ENCODE data around the gene PRB3. TPM values are rescaled to one million over a fixed set of nuclear protein-coding genes. Genes with fewer than 3 reads are reported as not detected.

PRB3 gene
- not detected in 2 replicates for total RNA-seq

GRCh38 chr12:11269607-11270006 lies at the start of gene PRB3:
Gene PRB3, minus strand, starts transcription at chr12:11269707. Its CDS starts 38 bp downstream, at chr12:11269669.
- Histone ChIP-seq H3K4me3 (ENCODE audit: low read depth, low read length) (no peak within 1 kb of the TSS), H3K36me3 (ENCODE audit: control insufficient read depth, insufficient read depth, low read length) (no peaks in the 10 kb centered on the region), H3K27me3 (ENCODE audit: control insufficient read depth, insufficient read depth, low read length) (no peaks in the 10 kb centered on the region)
- TF ChIP-seq, protein P1, sequence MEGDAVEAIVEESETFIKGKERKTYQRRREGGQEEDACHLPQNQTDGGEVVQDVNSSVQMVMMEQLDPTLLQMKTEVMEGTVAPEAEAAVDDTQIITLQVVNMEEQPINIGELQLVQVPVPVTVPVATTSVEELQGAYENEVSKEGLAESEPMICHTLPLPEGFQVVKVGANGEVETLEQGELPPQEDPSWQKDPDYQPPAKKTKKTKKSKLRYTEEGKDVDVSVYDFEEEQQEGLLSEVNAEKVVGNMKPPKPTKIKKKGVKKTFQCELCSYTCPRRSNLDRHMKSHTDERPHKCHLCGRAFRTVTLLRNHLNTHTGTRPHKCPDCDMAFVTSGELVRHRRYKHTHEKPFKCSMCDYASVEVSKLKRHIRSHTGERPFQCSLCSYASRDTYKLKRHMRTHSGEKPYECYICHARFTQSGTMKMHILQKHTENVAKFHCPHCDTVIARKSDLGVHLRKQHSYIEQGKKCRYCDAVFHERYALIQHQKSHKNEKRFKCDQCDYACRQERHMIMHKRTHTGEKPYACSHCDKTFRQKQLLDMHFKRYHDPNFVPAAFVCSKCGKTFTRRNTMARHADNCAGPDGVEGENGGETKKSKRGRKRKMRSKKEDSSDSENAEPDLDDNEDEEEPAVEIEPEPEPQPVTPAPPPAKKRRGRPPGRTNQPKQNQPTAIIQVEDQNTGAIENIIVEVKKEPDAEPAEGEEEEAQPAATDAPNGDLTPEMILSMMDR (IDR thresholded peaks at IDR 0.05; ENCODE audit: insufficient read depth, low read length, severe bottlenecking): no peak
- FAIRE-seq (no peak), DNase-seq (ENCODE audit: low read depth) (no peak)

DNA sequence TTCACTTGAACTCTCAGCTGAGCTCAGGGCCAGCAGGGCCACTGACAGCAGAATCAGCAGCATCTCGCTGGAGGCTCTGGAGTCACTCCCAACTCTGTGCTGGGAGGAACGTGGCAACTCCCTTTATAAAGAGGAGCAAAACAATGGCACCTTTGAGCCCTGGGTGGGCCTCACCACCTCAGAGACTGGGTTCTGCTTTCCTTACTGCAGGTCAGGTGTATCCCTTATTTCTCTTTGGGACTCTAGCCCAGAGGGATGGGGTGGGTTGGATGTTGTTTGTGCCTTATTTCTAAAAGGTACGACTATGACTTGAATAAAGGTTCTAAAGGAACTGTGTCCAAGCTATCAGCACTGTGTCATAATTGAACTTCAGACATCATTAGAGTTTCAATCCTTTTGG lies 40.8 kb upstream of the PRB3 start, which contains the start of gene PRB4:
Gene PRB4 (minus strand): TSS at position 101 of the 400 bp plus-strand sequence. CDS start 38 bp downstream, at position 63.
- Histone ChIP-seq H3K4me3 (ENCODE audit: low read depth, low read length) (no peak within 1 kb of the TSS), H3K36me3 (ENCODE audit: control insufficient read depth, insufficient read depth, low read length) (no peaks in the 10 kb centered on the region), H3K27me3 (ENCODE audit: control insufficient read depth, insufficient read depth, low read length) (no peaks in the 10 kb centered on the region)
- DNase-seq (ENCODE audit: low read depth) (no peak), FAIRE-seq (no peak)
- TF ChIP-seq, protein P1 (IDR thresholded peaks at IDR 0.05; ENCODE audit: insufficient read depth, low read length, severe bottlenecking): no peak

DNA sequence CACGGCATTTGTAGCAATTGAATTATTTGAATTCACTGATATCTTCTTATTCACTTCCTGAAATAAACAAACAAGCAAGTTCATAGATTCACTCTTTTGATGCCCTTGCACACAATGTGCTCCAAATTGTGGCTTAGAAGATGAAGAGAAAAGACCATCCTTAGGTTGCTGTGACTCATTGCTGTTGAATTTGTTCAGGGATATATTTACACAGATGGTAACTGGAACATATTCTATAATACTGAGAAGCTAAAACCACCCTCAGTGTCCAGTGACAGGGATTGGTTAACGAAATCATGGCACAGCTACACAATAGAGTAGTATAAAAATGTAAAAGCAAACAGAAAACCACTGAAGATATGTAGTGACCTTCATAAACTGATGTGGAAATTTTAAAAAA lies 37.6 kb upstream of the PRB3 start:
- FAIRE-seq (no peak), DNase-seq (ENCODE audit: low read depth) (no peak)
- Histone ChIP-seq H3K4me3 (ENCODE audit: low read depth, low read length) (no peak overlapping the region), H3K27me3 (ENCODE audit: control insufficient read depth, insufficient read depth, low read length) (no peaks in the 10 kb centered on the region), H3K36me3 (ENCODE audit: control insufficient read depth, insufficient read depth, low read length) (no peaks in the 10 kb centered on the region)
- TF ChIP-seq, protein P1 (IDR thresholded peaks at IDR 0.05; ENCODE audit: insufficient read depth, low read length, severe bottlenecking): no peak

DNA sequence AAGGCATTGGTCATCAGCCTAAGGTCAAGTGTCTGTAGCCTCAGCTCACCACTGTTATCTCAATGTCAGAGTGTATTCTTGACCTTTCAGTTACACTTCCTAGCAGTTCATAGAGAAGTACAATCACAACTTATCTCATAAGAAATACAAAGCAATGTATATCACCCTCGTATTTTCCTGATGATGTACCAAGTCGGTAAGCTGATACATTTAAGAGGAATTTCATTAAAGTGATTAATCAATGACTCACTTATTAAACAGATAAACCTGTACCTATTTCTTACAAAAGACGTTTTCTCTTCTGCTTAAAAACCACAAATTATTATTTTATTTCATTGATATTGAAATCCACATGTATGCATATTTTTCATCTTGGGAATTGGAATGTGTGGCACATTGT lies 3.9 kb upstream of the PRB3 start:
- Histone ChIP-seq H3K27me3 (ENCODE audit: control insufficient read depth, insufficient read depth, low read length) (no peaks in the 10 kb centered on the region), H3K4me3 (ENCODE audit: low read depth, low read length) (no peak overlapping the region), H3K36me3 (ENCODE audit: control insufficient read depth, insufficient read depth, low read length) (no peaks in the 10 kb centered on the region)
- FAIRE-seq (no peak), DNase-seq (ENCODE audit: low read depth) (peak; percentile 35)
- TF ChIP-seq, protein P1 (IDR thresholded peaks at IDR 0.05; ENCODE audit: insufficient read depth, low read length, severe bottlenecking): no peak

DNA sequence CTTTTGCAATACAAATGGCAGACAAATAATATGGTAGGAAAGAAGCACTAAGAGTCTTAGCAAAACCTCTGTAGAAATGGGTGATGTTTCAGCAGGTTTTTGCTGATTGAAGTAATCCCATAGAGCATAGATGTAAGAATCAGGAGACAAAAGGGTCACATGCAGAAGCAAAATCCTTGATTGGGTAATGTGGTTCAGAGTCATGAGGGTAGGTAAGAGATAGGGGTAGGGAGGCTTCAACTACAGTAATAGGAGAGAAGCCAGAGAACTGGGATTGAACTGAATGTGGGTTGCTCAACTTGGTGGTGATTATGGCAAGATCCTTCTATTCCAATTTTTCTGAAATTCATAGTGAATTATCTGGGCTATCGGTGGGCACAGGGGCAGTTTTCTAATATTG lies 5.0 kb downstream of the PRB3 start:
- Histone ChIP-seq H3K36me3 (ENCODE audit: control insufficient read depth, insufficient read depth, low read length) (no peaks in the 10 kb centered on the region), H3K4me3 (ENCODE audit: low read depth, low read length) (no peak overlapping the region), H3K27me3 (ENCODE audit: control insufficient read depth, insufficient read depth, low read length) (no peaks in the 10 kb centered on the region)
- DNase-seq (ENCODE audit: low read depth) (no peak), FAIRE-seq (no peak)
- TF ChIP-seq, protein P1 (IDR thresholded peaks at IDR 0.05; ENCODE audit: insufficient read depth, low read length, severe bottlenecking): no peak

DNA sequence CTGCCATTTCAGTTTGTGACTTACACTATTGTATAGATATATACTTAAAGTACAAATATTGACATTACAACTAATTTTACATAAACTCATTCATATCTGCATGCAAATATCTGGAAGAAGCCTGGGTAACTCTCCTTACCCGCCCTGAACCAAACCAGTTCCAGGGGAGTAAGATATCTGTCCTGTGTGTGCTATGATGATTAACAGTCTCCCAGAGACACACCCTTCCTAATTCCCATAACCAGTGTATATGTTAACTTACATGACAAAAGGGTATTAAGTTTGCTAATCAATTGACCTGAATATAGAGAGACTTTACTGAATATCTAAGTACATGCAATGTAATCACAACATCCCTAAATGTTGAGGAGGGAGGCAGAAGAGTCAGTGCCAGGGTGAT lies 23.0 kb downstream of the PRB3 start:
- no peak for DNase-seq (ENCODE audit: low read depth)
- H3K27me3 ChIP-seq (ENCODE audit: control insufficient read depth, insufficient read depth, low read length): no peaks in the 10 kb centered on the region
- H3K36me3 ChIP-seq (ENCODE audit: control insufficient read depth, insufficient read depth, low read length): no peaks in the 10 kb centered on the region
- H3K4me3 ChIP-seq (ENCODE audit: low read depth, low read length): no peak overlapping the region
- TF ChIP-seq, protein P1 (IDR thresholded peaks at IDR 0.05; ENCODE audit: insufficient read depth, low read length, severe bottlenecking): no peak
- no peak for FAIRE-seq

Measured in bronchial epithelial cell (primary cell).